T-helper 2 cell treated with Interferon-gamma antibody and Interleukin-4, amounts not matched to agents 5 μg/mL and 100 μg/mL, for 36 hours (primary cell): ENCODE measurements around the gene PRKCA.
A peak's percentile ranks its signal among the peaks of the same experiment; 100 is the strongest.
"Not testable (repeated sequence)": the region's sequence is repeated elsewhere in the genome, so short reads cannot be mapped to it uniquely, and the experiment has no call there.

Experiments
- DNase-seq: peaks from one replicate; pipeline ENCODE4 v3.0.0; 2021; ENCODE audit warnings: low spot score
- H3K27ac Mint-ChIP-seq: one replicate; pipeline ENCODE4 v1.8.0; 2021; ENCODE audit warnings: mild to moderate bottlenecking, mixed read lengths
- H3K27me3 Mint-ChIP-seq: one replicate; pipeline ENCODE4 v1.8.0; 2021; ENCODE audit warnings: low read depth, mixed read lengths
- H3K36me3 Mint-ChIP-seq: one replicate; pipeline ENCODE4 v1.8.0; 2021; ENCODE audit warnings: low read depth, mixed read lengths
- H3K4me1 Mint-ChIP-seq: one replicate; pipeline ENCODE4 v1.8.0; 2021; ENCODE audit warnings: low read depth, mixed read lengths
- H3K4me3 Mint-ChIP-seq: one replicate; pipeline ENCODE4 v1.8.0; 2022; ENCODE audit warnings: mild to moderate bottlenecking, moderate library complexity, mixed read lengths
- H3K9me3 Mint-ChIP-seq: one replicate; pipeline ENCODE4 v1.8.0; 2021; ENCODE audit warnings: mixed read lengths

The PRKCA gene

DNA sequence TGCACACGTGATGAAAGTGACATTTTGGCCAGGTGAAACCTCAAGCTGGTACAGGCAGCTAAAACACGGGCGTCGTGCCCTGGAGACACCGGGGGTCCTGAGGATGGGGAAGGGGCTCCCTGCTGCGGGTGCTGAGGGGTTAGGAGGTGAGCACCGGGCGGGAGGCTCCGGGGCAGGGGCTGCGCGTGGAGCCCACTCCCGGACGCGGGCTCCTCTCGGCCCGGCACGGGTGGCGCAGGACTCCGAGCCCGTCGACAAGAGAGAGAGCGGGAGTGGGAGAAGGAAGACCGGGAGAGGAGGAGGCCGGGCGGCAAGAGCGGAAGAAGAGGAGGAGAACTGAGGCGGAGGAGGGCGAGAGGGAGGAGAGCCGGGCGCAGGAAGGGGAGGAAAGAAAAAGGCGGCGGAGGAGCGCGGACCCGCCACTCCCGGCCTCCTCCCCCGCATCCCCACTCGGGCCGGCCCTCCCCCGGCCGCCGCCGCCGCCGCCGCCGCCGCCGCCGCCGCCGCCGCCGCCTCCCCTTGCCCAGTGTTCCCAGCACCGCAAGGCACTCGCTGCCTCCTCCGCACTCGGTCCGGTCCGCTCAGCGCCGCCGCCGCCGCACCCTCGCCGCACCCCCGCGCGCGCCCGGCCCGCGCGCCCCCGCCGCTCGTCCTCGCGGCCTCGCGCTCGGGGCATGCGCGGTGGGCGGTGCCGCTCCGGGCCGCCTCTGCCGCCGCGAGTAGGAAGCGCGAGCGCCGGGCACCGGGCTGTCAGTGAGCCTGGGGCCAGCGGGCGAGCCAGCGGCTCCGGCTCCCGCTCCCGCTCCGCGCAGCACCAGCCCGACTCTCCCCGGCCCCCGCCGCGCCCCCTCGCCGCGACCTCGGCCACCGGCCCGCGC lies at the start of gene PRKCA:
PRKCA (plus strand) TSS at position 750 of the 878 bp plus-strand sequence.
- Mint-ChIP-seq H3K4me1 (peaks cover 38% of the 10 kb centered on the region), H3K27me3 (no peaks in the 10 kb centered on the region), H3K9me3 (no peaks in the 10 kb centered on the region), H3K36me3 (peaks cover 23% of the 10 kb centered on the region), H3K27ac (peak within 1 kb of the TSS; percentile 94), H3K4me3 (peak within 1 kb of the TSS; percentile 98)
- peak; percentile 82 for DNase-seq

DNA sequence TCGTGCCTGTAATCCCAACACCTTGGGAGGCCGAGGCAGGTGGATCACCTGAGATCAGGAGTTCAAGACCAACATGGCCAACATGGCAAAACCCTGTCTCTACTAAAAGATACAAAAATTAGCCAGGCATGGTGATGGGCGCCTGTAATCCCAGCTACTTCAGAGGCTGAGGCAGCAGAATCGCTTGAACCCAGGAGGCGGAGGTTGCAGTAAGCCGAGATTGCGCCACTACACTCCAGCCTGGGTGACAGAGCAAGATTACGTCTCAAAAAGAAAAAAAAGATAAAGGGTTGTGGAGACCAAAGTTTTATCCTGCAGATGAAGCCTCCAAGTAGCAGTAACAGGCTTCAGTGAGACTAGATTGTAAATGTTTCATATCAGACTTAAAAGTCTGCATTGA lies 49.0 kb upstream of the PRKCA start:
- DNase-seq, H3K27me3 Mint-ChIP-seq, H3K27ac Mint-ChIP-seq, H3K9me3 Mint-ChIP-seq, H3K4me3 Mint-ChIP-seq, H3K36me3 Mint-ChIP-seq: not testable (repeated sequence)
- peaks cover 24% of the 10 kb centered on the region for H3K4me1 Mint-ChIP-seq

DNA sequence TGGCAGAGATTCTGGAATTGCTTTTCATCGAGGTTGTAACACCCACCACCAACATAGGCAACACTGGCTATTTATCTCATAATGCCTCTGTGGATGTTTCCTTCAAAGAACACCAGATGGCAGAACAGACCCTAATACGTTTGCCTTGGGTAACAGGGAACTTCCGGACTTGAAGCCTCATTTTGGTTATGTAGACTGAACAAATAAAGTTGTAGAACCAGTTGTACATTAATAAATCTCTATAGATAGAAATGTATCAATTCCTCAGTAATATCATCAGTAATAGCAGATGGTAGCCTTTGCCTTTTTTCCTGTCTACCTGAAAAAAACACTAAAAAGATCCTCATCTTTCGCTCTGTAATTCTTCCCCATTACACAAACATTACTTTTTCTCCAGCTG lies 47.3 kb upstream of the PRKCA start:
- peak; percentile 33 for DNase-seq
- Mint-ChIP-seq H3K36me3 (no peaks in the 10 kb centered on the region), H3K4me1 (peaks cover 24% of the 10 kb centered on the region), H3K9me3 (no peaks in the 10 kb centered on the region), H3K4me3 (peak overlapping the region; percentile 17), H3K27me3 (no peaks in the 10 kb centered on the region), H3K27ac (peak overlapping the region; percentile 64)

GRCh38 chr17:66255527-66255971 lies 46.9 kb upstream of the PRKCA start:
- Mint-ChIP-seq H3K27ac (peak overlapping the region; percentile 64), H3K4me3 (peak overlapping the region; percentile 17), H3K27me3 (no peaks in the 10 kb centered on the region), H3K4me1 (peaks cover 21% of the 10 kb centered on the region), H3K36me3 (no peaks in the 10 kb centered on the region), H3K9me3 (no peaks in the 10 kb centered on the region)
- no peak for DNase-seq

GRCh38 chr17:66260275-66260674 lies 42.1 kb upstream of the PRKCA start:
- Mint-ChIP-seq H3K27me3 (no peaks in the 10 kb centered on the region), H3K4me3 (no peak overlapping the region), H3K9me3 (no peaks in the 10 kb centered on the region), H3K27ac (no peak overlapping the region), H3K36me3 (no peaks in the 10 kb centered on the region), H3K4me1 (peaks cover 17% of the 10 kb centered on the region)
- DNase-seq = no peak

DNA sequence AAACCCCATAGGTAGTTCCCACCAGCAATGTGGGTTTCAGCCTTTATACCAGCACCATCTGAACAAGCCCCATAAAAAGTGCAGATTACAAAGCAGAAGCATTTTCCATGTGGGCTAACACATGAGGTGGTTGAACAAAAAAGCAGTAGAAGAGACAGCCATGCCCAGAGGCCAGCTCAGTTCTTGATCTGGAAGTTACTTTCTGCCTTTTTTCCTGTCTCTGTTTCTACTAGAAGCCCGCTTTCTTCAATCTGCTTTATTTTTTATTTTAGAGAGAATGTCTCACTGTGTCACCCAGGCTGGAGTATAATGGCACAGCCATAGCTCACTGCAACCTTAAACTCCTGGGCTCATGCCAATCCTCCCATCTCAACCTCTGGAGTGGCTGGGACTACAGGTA lies 41.7 kb upstream of the PRKCA start:
- no peaks in the 10 kb centered on the region for H3K36me3 Mint-ChIP-seq
- peaks cover 13% of the 10 kb centered on the region for H3K4me1 Mint-ChIP-seq
- no peak overlapping the region for H3K4me3 Mint-ChIP-seq
- H3K9me3 Mint-ChIP-seq = no peaks in the 10 kb centered on the region
- H3K27ac Mint-ChIP-seq = no peak overlapping the region
- DNase-seq = no peak
- no peaks in the 10 kb centered on the region for H3K27me3 Mint-ChIP-seq

GRCh38 chr17:66262767-66263166 lies 39.6 kb upstream of the PRKCA start:
- H3K9me3 Mint-ChIP-seq = no peaks in the 10 kb centered on the region
- H3K36me3 Mint-ChIP-seq = no peaks in the 10 kb centered on the region
- H3K4me1 Mint-ChIP-seq = peaks cover 7% of the 10 kb centered on the region
- H3K27me3 Mint-ChIP-seq = no peaks in the 10 kb centered on the region
- H3K4me3 Mint-ChIP-seq = no peak overlapping the region
- DNase-seq = no peak
- no peak overlapping the region for H3K27ac Mint-ChIP-seq

GRCh38 chr17:66264696-66265095 lies 37.7 kb upstream of the PRKCA start:
- Mint-ChIP-seq H3K9me3 (no peaks in the 10 kb centered on the region), H3K4me3 (no peak overlapping the region), H3K36me3 (no peaks in the 10 kb centered on the region), H3K27me3 (no peaks in the 10 kb centered on the region), H3K27ac (no peak overlapping the region), H3K4me1 (peaks cover 9% of the 10 kb centered on the region)
- DNase-seq = no peak

GRCh38 chr17:66268247-66268927 lies 34.0 kb upstream of the PRKCA start:
- Mint-ChIP-seq H3K4me3 (no peak overlapping the region), H3K36me3 (no peaks in the 10 kb centered on the region), H3K27me3 (peaks cover 2% of the 10 kb centered on the region), H3K9me3 (no peaks in the 10 kb centered on the region), H3K27ac (no peak overlapping the region), H3K4me1 (peaks cover 10% of the 10 kb centered on the region)
- no peak for DNase-seq

DNA sequence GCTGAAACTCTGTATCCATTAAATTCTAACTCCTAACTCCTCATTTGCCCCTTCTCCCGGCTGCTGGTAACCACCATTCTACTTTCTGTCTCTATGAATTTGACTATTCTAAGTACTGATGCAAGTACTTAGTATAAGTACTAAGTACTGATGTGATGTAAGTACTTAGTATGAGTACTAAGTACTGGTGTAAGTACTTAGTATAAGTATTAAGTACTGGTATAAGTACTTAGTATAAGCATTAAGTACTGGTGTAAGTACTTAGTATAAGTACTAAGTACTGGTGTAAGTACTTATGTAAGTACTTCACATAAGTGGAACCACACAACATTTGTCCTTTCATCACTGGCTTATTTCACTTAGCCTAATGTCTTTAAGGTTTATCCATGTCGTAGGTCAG lies 32.3 kb upstream of the PRKCA start:
- no peak overlapping the region for H3K4me3 Mint-ChIP-seq
- H3K36me3 Mint-ChIP-seq = no peaks in the 10 kb centered on the region
- no peaks in the 10 kb centered on the region for H3K9me3 Mint-ChIP-seq
- DNase-seq = no peak
- H3K4me1 Mint-ChIP-seq = peaks cover 3% of the 10 kb centered on the region
- H3K27me3 Mint-ChIP-seq = peaks cover 4% of the 10 kb centered on the region
- no peak overlapping the region for H3K27ac Mint-ChIP-seq

GRCh38 chr17:66271512-66271911 lies 30.9 kb upstream of the PRKCA start:
- no peak for DNase-seq
- Mint-ChIP-seq H3K4me1 (peaks cover 3% of the 10 kb centered on the region), H3K36me3 (no peaks in the 10 kb centered on the region), H3K27me3 (peaks cover 4% of the 10 kb centered on the region), H3K4me3 (no peak overlapping the region), H3K27ac (no peak overlapping the region), H3K9me3 (no peaks in the 10 kb centered on the region)

DNA sequence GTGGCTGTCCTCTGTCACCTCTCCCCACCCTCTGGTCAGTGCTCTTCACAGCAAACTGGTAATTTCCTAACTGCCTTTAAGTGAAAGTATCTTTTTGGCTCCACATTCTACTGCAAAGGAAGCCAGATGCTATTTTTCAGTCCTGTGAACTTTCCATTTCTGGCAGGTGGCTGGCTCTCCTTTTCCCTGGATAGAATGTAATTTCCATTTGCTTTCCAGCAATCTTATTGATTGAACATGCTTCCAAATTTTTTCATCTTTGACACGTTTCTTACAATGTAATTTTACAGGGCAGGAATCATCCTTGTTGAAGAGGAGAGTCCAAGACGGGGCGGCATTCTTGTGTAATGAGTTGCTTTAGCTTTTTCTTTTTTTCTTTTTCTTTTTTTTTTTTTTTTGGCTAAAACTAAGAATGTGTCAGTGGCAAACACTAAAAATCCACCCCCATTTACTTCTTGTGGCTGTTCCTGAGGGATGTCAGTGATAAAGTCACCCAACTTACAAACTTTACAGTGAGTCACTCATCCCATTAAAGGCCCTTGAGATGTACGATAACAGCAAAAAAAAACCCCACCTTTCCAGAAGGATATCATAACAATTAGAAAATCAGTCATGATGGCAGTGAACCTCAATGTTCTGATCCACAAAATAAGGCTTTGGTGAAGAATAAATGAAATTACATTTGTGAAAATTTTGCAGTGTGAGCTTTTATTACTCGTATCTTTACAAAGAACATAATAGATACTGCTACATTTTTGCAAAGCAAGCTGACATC lies 29.4 kb upstream of the PRKCA start:
- Mint-ChIP-seq H3K27ac (no peak overlapping the region), H3K27me3 (peaks cover 7% of the 10 kb centered on the region), H3K4me1 (peaks cover 3% of the 10 kb centered on the region), H3K4me3 (no peak overlapping the region), H3K9me3 (no peaks in the 10 kb centered on the region), H3K36me3 (no peaks in the 10 kb centered on the region)
- DNase-seq = no peak

- Mint-ChIP-seq H3K9me3 (no peaks in the 10 kb centered on the region), H3K4me3 (no peak overlapping the region), H3K27ac (no peak overlapping the region), H3K4me1 (peaks cover 2% of the 10 kb centered on the region), H3K36me3 (no peaks in the 10 kb centered on the region), H3K27me3 (peaks cover 10% of the 10 kb centered on the region)
- DNase-seq = no peak
These were observed 28.9 kb upstream of the PRKCA start for GRCh38 chr17:66273586-66273848.

GRCh38 chr17:66275651-66276050 lies 26.8 kb upstream of the PRKCA start:
- H3K4me3 Mint-ChIP-seq = no peak overlapping the region
- H3K9me3 Mint-ChIP-seq = no peaks in the 10 kb centered on the region
- peaks cover 2% of the 10 kb centered on the region for H3K4me1 Mint-ChIP-seq
- H3K36me3 Mint-ChIP-seq = no peaks in the 10 kb centered on the region
- peaks cover 8% of the 10 kb centered on the region for H3K27me3 Mint-ChIP-seq
- no peak overlapping the region for H3K27ac Mint-ChIP-seq
- DNase-seq = peak; percentile 37
